ENCODE results near the gene NFE2L2. TPM values are rescaled to one million over a fixed set of nuclear protein-coding genes. Genes with fewer than 3 reads are reported as not detected.

The NFE2L2 gene
- total and polyA plus RNA-seq, 9 of the 15 experiments (the other 6 are each of a cell fraction or from before 2014, with no cell fraction given) = 29.3 to 120 (median 59.3) TPM

GRCh38 chr2:177264693-177265587 lies at the start of gene NFE2L2 (continued):
- TF ChIP-seq ZNF398 (CRISPR knock-in tag; IDR thresholded peaks at IDR 0.05) = no peak
- TF ChIP-seq FOXK2 (conservative IDR thresholded peaks at IDR 0.05 in 1 of 2, IDR thresholded peaks at IDR 0.05 in 1 of 2; ENCODE audit: low read depth in 2 of 2) = peak; percentile 80 to 88; a peak in 3 of 4 replicates
- TF ChIP-seq ZNF695 (CRISPR knock-in tag; IDR thresholded peaks at IDR 0.05) = no peak
- TF ChIP-seq GABPB1 (CRISPR knock-in tag; IDR thresholded peaks at IDR 0.05) = no peak; the same call in none of the 2 replicates
- no peak for TF ChIP-seq CBX8 (IDR thresholded peaks at IDR 0.05; ENCODE audit: borderline replicate concordance, extremely low read depth, low read depth, low read length, poor library complexity, severe bottlenecking)
- TF ChIP-seq, protein P1, sequence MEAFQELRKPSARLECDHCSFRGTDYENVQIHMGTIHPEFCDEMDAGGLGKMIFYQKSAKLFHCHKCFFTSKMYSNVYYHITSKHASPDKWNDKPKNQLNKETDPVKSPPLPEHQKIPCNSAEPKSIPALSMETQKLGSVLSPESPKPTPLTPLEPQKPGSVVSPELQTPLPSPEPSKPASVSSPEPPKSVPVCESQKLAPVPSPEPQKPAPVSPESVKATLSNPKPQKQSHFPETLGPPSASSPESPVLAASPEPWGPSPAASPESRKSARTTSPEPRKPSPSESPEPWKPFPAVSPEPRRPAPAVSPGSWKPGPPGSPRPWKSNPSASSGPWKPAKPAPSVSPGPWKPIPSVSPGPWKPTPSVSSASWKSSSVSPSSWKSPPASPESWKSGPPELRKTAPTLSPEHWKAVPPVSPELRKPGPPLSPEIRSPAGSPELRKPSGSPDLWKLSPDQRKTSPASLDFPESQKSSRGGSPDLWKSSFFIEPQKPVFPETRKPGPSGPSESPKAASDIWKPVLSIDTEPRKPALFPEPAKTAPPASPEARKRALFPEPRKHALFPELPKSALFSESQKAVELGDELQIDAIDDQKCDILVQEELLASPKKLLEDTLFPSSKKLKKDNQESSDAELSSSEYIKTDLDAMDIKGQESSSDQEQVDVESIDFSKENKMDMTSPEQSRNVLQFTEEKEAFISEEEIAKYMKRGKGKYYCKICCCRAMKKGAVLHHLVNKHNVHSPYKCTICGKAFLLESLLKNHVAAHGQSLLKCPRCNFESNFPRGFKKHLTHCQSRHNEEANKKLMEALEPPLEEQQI (IDR thresholded peaks at IDR 0.05) = no peak
- TF ChIP-seq PHF8 (IDR thresholded peaks at IDR 0.05; ENCODE audit: borderline replicate concordance, low read length) = peak; percentile 67
- TF ChIP-seq ZBTB17 (CRISPR knock-in tag; IDR thresholded peaks at IDR 0.05) = peak; percentile 99
- TF ChIP-seq FOSL1 (tag; conservative IDR thresholded peaks at IDR 0.05) = peak; percentile 52; the same call in 1 of the 2 replicates
- peak; percentile 24; the same call in 1 of the 2 replicates for TF ChIP-seq MECOM (CRISPR knock-in tag; IDR thresholded peaks at IDR 0.05)
- peak; percentile 94 for TF ChIP-seq RB1 (IDR thresholded peaks at IDR 0.05; ENCODE audit: low read depth)
- 0 out of 2 replicates have a peak, but pooled peaks have one; percentile 12 for TF ChIP-seq ZNF445 (CRISPR knock-in tag; IDR thresholded peaks at IDR 0.05; ENCODE audit: low read depth)
- TF ChIP-seq ZNF57 (CRISPR knock-in tag; IDR thresholded peaks at IDR 0.05) = peak; percentile 90
- TF ChIP-seq TAF9B (IDR thresholded peaks at IDR 0.05; ENCODE audit: partially characterized antibody) = peak; percentile 94
- peak; percentile 48 for TF ChIP-seq RBBP5 (IDR thresholded peaks at IDR 0.05; ENCODE audit: borderline replicate concordance, insufficient read depth, low read length, poor library complexity, severe bottlenecking)
- TF ChIP-seq PHF20 (IDR thresholded peaks at IDR 0.05; ENCODE audit: partially characterized antibody) = peak; percentile 11
- TF ChIP-seq, protein P2, sequence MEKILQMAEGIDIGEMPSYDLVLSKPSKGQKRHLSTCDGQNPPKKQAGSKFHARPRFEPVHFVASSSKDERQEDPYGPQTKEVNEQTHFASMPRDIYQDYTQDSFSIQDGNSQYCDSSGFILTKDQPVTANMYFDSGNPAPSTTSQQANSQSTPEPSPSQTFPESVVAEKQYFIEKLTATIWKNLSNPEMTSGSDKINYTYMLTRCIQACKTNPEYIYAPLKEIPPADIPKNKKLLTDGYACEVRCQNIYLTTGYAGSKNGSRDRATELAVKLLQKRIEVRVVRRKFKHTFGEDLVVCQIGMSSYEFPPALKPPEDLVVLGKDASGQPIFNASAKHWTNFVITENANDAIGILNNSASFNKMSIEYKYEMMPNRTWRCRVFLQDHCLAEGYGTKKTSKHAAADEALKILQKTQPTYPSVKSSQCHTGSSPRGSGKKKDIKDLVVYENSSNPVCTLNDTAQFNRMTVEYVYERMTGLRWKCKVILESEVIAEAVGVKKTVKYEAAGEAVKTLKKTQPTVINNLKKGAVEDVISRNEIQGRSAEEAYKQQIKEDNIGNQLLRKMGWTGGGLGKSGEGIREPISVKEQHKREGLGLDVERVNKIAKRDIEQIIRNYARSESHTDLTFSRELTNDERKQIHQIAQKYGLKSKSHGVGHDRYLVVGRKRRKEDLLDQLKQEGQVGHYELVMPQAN (IDR thresholded peaks at IDR 0.05; ENCODE audit: borderline replicate concordance) = peak; percentile 69; the same call in 1 of the 2 replicates
- 0 out of 4 replicates have a peak, but pooled peaks of 1 of the 2 experiments have one; percentile 38 for TF ChIP-seq MLX (CRISPR knock-in tag; conservative IDR thresholded peaks at IDR 0.05)

Data from K562 (cell line).